Memory B cell (primary cell): ENCODE results near the gene BCAS3.
A peak's percentile ranks its signal among the peaks of the same experiment; 100 is the strongest.
"Not testable (repeated sequence)": the region's sequence is repeated elsewhere in the genome, so short reads cannot be mapped to it uniquely, and the experiment has no call there.

Experiments
- ATAC-seq: fragments of 150-1000 bp; cut with Tn5 transposase; 2 replicates; pipeline ENCODE4 v1.10.0; 2021; ENCODE audit warnings: low read depth, mild to moderate bottlenecking, moderate library complexity
- DNase-seq, 2 donors: peaks; one replicate each; pipeline ENCODE4 v3.0.0; 2022; ENCODE audit warnings: low spot score in 2 of 2
- H3K27ac Mint-ChIP-seq: one replicate; pipeline ENCODE4 v1.8.0; 2022; ENCODE audit warnings: mild to moderate bottlenecking, moderate library complexity, mixed read lengths
- H3K27me3 Mint-ChIP-seq: one replicate; pipeline ENCODE4 v1.8.0; 2022; ENCODE audit warnings: mixed read lengths
- H3K36me3 Mint-ChIP-seq: one replicate; pipeline ENCODE4 v1.8.0; 2022; ENCODE audit warnings: mild to moderate bottlenecking, mixed read lengths
- H3K4me1 Mint-ChIP-seq: one replicate; pipeline ENCODE4 v1.8.0; 2022; ENCODE audit warnings: mixed read lengths
- H3K4me3 Mint-ChIP-seq: one replicate; pipeline ENCODE4 v1.8.0; 2022; ENCODE audit warnings: mild to moderate bottlenecking, moderate library complexity, mixed read lengths
- H3K9me3 Mint-ChIP-seq: one replicate; pipeline ENCODE4 v1.8.0; 2022; ENCODE audit warnings: mixed read lengths

The BCAS3 gene

DNA sequence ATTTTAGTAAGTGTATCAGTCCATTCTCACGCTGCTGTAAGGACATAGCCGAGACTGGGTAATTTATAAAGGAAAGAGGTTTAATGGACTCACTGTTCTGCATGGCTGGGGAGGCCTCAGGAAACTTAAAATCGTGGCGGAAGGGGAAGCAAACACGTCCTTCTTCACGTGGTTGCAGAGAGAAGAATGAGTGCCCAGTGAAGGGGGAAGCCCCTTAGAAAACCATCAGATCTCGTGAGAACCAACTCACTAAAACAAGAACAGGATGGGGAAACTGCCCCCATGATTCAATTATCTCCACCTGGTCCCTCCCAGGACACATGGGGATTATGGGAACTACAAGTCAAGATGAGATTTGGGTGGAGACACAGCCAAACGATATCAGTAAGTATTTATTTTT lies 567.3 kb downstream of the BCAS3 start:
- H3K4me1 Mint-ChIP-seq, H3K9me3 Mint-ChIP-seq, H3K27ac Mint-ChIP-seq, H3K27me3 Mint-ChIP-seq, H3K4me3 Mint-ChIP-seq, H3K36me3 Mint-ChIP-seq, DNase-seq, ATAC-seq: not testable (repeated sequence)

DNA sequence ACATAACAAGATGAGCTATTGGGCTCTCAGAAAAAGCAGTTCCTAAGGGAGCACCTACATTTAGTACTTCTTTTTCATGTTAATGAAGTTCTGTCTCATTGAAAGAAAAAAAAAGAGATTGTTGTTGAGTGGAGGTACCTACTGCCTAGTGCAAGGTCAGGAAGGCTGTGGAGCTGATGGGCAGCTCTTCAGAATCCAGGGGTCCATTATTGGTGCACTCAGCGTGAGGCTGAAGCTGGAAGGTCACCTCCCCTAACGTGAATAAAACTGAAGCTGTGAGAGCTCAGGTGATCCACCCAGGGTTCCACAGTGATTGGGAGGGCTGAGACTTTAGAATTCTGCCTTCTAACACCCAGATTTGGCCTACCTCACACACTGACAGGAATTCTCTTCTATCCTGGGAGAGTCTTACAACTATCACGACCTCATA lies 568.1 kb downstream of the BCAS3 start:
- Mint-ChIP-seq H3K27me3 (no peaks in the 10 kb centered on the region), H3K9me3 (no peaks in the 10 kb centered on the region), H3K4me3 (no peak overlapping the region), H3K36me3 (peaks cover 5% of the 10 kb centered on the region), H3K27ac (no peak overlapping the region), H3K4me1 (no peaks in the 10 kb centered on the region)
- DNase-seq = no peak
- no peak for ATAC-seq

- no peak for ATAC-seq
- Mint-ChIP-seq H3K36me3 (peaks cover 2% of the 10 kb centered on the region), H3K27ac (no peak overlapping the region), H3K4me1 (no peaks in the 10 kb centered on the region), H3K4me3 (no peak overlapping the region), H3K9me3 (no peaks in the 10 kb centered on the region), H3K27me3 (no peaks in the 10 kb centered on the region)
- DNase-seq = no peak
Measured at GRCh38 chr17:61247439-61247838, 569.8 kb downstream of the BCAS3 start.

- H3K27ac Mint-ChIP-seq = no peak overlapping the region
- H3K36me3 Mint-ChIP-seq = no peaks in the 10 kb centered on the region
- no peaks in the 10 kb centered on the region for H3K27me3 Mint-ChIP-seq
- ATAC-seq = no peak
- no peaks in the 10 kb centered on the region for H3K4me1 Mint-ChIP-seq
- DNase-seq = no peak
- H3K4me3 Mint-ChIP-seq = no peak overlapping the region
- H3K9me3 Mint-ChIP-seq = no peaks in the 10 kb centered on the region
Measured at GRCh38 chr17:61248399-61248798, 570.7 kb downstream of the BCAS3 start.

DNA sequence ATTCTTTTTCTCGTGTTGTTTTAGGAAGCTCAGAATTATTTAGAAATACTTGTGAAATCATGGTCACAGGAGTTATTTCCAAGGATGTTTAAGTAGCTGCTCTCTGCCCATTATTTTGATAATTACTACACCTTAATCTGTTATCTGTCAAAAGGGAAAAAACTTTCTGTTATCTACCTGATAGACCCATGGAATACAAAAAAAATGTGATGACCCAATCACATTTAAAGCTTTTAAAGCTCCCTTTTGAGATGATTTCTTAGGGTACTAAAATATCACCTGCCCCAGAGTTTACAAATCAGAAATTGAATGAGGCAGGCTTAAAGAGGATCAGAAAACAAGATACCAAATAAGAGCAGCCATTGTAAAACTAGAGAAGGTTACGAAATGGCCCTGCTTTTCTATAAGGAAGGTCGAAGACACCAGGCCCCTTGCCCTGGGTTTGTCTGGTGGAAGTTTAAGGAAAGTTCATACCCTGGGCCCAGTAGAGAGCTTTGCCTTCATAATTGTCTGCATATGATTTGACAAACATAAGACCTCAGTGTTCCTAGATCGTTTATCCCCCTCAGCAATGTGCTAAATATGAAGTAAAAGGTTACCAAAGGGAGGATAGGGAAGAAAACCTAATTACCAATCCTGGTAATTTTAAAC lies 572.1 kb downstream of the BCAS3 start:
- no peaks in the 10 kb centered on the region for H3K9me3 Mint-ChIP-seq
- H3K27ac Mint-ChIP-seq = peak overlapping the region; percentile 19
- no peaks in the 10 kb centered on the region for H3K27me3 Mint-ChIP-seq
- no peak for ATAC-seq
- H3K36me3 Mint-ChIP-seq = no peaks in the 10 kb centered on the region
- H3K4me1 Mint-ChIP-seq = no peaks in the 10 kb centered on the region
- no peak overlapping the region for H3K4me3 Mint-ChIP-seq
- DNase-seq = no peak

DNA sequence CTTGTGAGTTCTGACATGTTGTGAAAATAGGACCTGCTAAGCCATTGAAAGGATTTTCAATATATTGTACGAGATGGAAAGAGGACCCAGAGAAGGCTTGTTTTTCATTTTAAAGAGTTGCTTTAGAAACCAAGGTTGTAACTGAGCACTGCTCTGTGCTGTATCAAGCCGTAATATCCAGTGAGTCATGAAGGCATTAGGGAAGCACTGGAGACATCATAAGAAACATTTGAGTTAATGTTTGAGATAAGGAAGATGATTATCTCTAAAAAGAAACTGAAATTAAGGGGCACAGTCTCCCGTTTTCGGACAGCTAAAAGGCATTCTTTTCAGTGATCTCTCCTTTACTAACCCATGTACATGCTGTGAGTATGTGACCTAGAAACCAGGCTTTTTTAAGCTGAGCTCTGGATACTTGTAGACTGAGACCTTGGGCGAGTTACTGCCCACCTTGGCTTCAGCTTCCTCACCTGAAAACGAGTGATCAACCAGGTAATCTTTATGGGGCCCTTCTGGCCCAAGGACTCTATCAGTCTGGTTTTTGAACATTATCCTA lies 572.8 kb downstream of the BCAS3 start:
- Mint-ChIP-seq H3K4me3 (no peak overlapping the region), H3K36me3 (no peaks in the 10 kb centered on the region), H3K4me1 (no peaks in the 10 kb centered on the region), H3K27me3 (no peaks in the 10 kb centered on the region), H3K27ac (peak overlapping the region; percentile 19), H3K9me3 (no peaks in the 10 kb centered on the region)
- ATAC-seq (no peak), DNase-seq (no peak)

- Mint-ChIP-seq H3K4me1 (no peaks in the 10 kb centered on the region), H3K27me3 (no peaks in the 10 kb centered on the region), H3K36me3 (no peaks in the 10 kb centered on the region), H3K27ac (no peak overlapping the region), H3K9me3 (no peaks in the 10 kb centered on the region), H3K4me3 (no peak overlapping the region)
- no peak for ATAC-seq
- no peak for DNase-seq
Measured at GRCh38 chr17:61251939-61252865, 574.6 kb downstream of the BCAS3 start.

DNA sequence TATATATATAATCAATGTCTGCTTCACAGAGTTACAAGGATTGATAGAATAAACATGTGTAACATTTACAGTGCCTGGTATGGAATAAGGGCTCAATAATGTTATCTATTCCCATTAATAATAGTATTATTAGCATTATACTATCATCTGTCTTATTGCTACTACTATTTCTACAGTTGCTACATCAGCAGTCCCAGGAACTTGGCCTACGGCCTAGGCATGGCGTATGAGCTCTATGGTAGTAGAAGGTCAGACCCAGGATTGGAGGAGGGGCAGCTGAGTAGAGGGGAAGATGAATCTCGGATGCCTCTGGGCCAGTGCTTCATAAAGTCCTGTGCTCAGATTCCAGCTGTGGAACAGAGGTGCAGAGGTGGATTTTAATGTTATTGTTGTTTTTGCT lies 575.7 kb downstream of the BCAS3 start:
- Mint-ChIP-seq H3K4me3 (no peak overlapping the region), H3K9me3 (no peaks in the 10 kb centered on the region), H3K4me1 (no peaks in the 10 kb centered on the region), H3K36me3 (no peaks in the 10 kb centered on the region), H3K27ac (no peak overlapping the region), H3K27me3 (no peaks in the 10 kb centered on the region)
- ATAC-seq (no peak), DNase-seq (no peak)

GRCh38 chr17:61253937-61254574 lies 576.4 kb downstream of the BCAS3 start:
- DNase-seq = no peak
- H3K36me3 Mint-ChIP-seq = no peaks in the 10 kb centered on the region
- ATAC-seq = no peak
- H3K4me1 Mint-ChIP-seq = no peaks in the 10 kb centered on the region
- H3K4me3 Mint-ChIP-seq = no peak overlapping the region
- H3K27ac Mint-ChIP-seq = no peak overlapping the region
- H3K27me3 Mint-ChIP-seq = no peaks in the 10 kb centered on the region
- H3K9me3 Mint-ChIP-seq = no peaks in the 10 kb centered on the region

- DNase-seq (no peak), ATAC-seq (no peak)
- H3K9me3 Mint-ChIP-seq = no peaks in the 10 kb centered on the region
- H3K4me1 Mint-ChIP-seq = no peaks in the 10 kb centered on the region
- H3K4me3 Mint-ChIP-seq = no peak overlapping the region
- no peaks in the 10 kb centered on the region for H3K36me3 Mint-ChIP-seq
- no peak overlapping the region for H3K27ac Mint-ChIP-seq
- no peaks in the 10 kb centered on the region for H3K27me3 Mint-ChIP-seq
Measured at GRCh38 chr17:61254904-61255303, 577.3 kb downstream of the BCAS3 start.

GRCh38 chr17:61255647-61256046 lies 578.0 kb downstream of the BCAS3 start:
- Mint-ChIP-seq H3K4me3 (no peak overlapping the region), H3K4me1 (no peaks in the 10 kb centered on the region), H3K36me3 (no peaks in the 10 kb centered on the region), H3K27me3 (no peaks in the 10 kb centered on the region), H3K9me3 (no peaks in the 10 kb centered on the region), H3K27ac (no peak overlapping the region)
- DNase-seq (no peak), ATAC-seq (no peak)

GRCh38 chr17:61259360-61259759 lies 581.7 kb downstream of the BCAS3 start:
- Mint-ChIP-seq H3K4me1 (no peaks in the 10 kb centered on the region), H3K9me3 (no peaks in the 10 kb centered on the region), H3K27me3 (no peaks in the 10 kb centered on the region), H3K4me3 (no peak overlapping the region), H3K27ac (no peak overlapping the region), H3K36me3 (no peaks in the 10 kb centered on the region)
- no peak for DNase-seq
- no peak for ATAC-seq

DNA sequence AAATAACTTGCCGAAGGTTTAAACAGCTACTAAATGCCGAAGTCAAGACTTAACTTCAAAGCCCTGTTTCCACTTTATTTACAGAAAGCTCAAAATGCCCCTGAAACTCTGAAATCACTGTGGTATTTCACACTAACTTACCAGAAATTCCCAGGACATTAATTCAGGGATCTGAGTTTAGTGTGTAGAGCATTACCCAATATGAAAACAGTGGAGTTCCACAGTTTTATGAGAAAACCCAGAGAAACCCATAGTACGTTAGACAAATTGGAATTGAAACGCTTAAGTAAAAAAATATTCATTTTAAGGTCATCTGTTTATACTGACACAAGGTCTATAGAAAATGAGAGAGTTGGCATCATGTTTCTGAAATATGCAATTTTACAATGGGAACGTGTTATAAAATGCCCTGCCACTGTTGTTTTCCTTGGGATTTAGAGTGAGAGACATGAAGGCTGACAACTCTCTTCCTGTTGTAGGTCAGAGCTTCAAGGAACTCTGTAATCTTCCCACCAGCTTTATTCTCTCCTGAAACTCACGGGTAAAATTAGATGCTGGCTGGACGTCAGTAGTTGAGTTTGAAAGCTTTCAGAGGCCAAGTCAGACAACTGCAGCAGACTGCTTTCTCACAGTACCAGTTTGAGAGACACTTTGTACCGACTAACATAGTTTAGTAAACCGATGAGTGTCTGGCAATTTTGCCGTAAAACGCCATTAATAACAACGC lies 582.6 kb downstream of the BCAS3 start:
- no peak overlapping the region for H3K4me3 Mint-ChIP-seq
- no peaks in the 10 kb centered on the region for H3K4me1 Mint-ChIP-seq
- no peaks in the 10 kb centered on the region for H3K36me3 Mint-ChIP-seq
- no peaks in the 10 kb centered on the region for H3K9me3 Mint-ChIP-seq
- no peaks in the 10 kb centered on the region for H3K27me3 Mint-ChIP-seq
- ATAC-seq (no peak), DNase-seq (no peak)
- no peak overlapping the region for H3K27ac Mint-ChIP-seq
